Stimulated activated CD4-positive, alpha-beta T cell treated with anti-CD3 and anti-CD28 coated beads, Interleukin-1b, Interleukin-23, amount 100 ng/mL, for 24 hours (primary cell): ENCODE data around the gene PPP2R3B.
A peak's percentile ranks its signal among the peaks of the same experiment; 100 is the strongest.

ENCODE experiments used
- DNase-seq, 4 experiments: peaks; one replicate each; pipeline ENCODE4 v3.0.0-alpha.2; 2020; ENCODE audit warnings: low read depth in 4 of 4, low spot score in 1 of 4

PPP2R3B gene

DNA sequence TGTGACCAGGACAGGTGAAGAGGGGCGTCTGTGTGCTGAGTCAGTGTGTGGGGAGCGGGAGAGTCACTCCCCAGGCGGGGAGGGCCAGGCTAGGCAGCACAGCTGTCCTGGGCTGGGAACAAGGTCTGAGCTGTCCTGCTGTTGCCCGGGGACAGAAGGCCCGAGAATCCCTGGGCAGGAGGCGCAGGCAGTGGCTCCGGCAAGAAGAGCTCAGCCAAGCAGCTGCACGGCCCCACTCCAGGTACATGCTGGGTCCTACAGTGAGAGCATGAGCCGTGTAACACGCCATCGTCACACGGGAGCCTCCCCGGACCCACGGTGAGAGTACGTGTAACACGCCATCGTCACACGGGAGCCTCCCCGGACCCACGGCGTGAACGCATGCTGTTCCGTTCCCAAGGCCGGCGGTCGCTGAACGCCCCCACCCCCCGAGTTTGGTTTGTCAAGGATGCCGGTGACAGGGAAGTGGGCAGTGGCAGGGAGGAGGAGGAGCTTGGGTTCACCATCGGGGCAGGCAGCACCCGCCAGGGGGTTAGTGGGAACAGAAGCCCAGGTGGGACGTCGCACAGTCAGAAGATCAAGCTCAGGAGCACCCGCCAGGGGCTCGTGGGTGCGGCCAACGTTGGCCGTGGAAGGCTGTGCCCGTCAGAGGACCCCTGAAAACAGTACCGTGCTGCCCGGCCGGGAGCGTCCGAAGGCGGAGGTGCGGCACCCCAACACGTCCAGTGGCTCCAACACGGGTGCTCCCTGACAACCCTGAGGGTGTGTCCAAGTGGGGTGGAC lies 15.6 kb downstream of the PPP2R3B start:
- DNase-seq = no peak

DNA sequence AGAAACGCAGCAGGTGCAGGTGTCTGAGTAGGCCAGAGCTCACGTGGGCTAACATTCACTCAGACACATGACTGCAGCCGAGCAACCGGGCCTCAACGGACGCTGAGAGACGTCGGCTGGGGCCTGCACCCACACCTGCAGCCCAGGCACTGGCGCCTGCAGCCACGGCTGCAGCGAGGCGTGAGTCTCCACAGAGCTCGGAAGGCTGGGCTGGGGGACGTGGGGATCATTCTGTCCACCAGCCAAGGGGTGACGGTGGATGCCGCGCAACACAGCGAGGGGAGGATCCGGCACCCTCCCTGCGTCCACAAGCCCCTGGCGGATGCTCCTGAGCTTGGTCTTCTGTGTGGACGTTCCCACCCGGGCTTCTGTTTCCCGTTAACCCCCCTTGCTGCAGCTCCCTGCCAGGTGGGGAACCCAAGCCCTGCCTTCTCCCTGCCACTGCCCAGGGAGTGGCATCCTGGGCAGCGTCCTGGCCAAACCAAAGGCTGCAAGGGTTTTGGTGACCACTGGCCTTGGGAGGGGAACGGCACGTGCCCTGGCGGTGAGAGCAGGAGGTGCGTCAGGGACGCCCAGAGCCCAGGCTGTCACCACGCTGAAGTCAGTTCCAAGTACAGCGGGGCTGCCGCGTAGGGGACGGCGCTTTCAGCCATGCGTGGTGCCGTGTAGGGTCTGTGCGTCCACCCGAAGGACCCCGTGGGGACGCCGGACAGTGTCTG lies 16.3 kb downstream of the PPP2R3B start:
- no peak for DNase-seq

DNA sequence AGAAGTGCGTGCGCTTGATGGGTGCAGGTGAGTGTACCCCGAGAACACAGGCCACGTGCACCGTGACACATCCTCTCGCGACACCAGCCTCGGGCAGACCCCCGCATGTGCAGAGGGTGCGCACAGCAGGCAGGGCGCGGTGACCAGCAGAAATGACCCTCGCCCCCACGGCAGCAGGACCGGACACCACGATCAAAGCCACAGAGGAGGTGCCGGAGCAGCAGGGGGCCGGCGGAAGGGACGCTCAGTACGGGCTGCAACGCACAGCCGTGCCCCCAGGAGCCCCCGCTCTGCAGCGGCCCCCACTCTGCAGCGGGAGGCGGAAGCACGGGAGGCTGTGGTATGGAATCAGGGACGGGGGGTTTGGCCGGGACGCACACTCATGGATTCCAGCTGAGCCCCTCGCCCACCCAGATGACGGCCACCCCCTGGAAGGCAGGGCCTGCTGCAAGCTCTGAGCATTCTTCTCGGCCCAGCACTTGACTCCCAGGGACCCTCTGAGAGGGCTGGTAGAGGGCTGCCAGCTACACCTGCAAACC lies 17.1 kb downstream of the PPP2R3B start:
- no peak for DNase-seq

DNA sequence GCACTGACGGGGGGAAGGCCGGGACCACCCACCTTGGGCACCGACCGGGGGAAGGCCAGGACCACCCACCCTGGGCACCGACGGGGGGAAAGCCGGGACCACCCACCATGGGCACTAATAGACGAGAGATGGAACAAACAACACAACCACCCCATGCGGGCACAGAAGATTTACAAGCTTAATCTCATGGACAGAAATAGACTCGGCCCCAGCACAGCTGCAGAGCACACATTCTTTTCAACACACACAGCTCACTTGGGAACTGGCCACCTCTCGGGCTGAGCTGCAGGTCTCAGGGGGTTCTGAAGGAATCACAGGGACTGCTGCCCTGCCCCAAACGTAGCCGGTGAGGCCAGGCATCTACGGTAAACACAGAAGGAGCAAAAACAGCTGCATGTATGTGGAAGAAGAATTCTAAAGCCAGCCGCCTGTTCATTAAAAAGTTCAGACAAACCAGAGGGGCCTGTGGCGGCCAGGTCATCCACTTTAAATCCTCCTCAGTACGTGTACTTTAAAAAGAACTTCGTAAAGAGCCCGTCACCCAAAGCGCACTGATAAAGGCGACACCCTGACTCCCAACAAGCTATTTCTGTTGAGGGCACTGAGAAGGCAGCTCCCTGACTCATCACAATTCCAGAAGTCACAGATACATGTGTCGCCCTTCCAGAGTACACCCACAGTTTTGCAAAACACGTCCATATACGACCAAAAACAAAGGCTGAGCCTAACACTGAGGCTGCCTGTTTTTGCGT lies 17.7 kb downstream of the PPP2R3B start:
- no peak for DNase-seq

DNA sequence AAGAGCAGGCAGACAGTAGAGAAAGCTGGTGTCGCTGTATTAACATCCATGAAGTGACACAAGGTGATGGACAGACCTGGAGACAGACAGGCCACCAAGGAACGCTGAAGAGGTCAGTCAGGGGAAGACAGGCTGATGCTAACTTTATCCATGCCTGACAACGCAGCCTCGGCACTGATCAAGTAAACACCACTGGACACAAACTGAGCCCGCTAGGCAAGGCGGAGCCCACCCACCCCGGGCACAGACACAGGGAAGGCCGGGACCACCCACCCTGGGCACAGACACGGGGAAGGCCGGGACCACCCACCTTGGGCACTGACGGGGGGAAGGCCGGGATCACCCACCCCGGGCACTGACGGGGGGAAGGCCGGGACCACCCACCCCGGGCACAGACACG lies 18.8 kb downstream of the PPP2R3B start:
- DNase-seq = no peak

DNA sequence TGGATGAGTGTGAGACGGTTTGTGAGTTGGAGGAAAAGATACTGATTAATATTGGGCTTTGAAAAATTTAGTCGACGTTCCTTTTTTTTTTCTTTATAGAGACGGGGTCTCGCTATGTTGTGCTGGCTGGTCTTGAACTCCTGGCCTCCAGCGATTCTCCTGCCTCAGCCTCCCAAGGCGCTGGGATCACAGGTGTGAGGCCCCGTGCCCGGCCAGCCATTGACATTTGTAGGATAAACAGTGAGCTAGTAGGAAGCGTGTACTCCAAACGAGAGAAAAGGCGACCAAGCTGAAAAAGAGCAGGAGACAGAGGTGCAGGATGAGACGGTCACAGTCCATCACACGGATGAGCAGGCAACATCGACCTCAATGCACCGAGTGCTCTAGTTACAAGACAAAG lies 19.4 kb downstream of the PPP2R3B start:
- no peak for DNase-seq

DNA sequence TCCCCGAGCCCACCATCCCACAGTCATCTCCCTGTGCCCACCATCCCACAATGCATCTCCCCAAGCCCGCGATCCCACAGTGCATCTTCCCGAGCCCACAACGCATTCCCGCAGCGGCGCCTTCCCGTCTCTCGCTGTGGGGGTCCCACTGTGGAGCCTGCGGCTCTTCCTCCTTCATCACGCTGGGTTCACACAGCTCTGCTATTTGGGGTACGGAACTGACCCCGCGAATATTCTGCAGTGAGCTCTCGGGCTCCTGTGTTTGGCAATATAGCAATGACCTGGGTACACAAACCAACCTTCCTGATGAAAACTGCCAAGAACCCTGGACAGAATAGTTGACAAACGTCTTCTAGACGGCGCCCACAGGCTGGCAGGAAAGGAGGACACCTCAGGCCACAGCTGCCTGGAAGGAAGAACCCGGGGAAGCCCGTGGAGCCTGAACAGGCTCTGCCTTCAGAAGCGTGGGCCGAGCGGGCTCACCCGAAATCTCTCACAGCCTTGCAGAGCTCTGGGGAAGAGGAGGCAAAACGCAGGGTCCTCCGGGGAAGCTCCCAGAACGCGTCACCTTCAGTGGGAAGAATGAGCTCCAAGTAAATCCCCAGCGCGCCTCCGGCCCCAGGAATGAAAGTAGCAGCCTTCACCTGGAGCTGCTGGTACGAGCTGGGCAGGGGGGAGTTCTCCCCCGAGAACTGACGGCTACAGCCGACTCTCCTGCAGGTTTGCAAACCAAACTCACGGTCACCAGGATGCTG lies 22.9 kb downstream of the PPP2R3B start:
- no peak for DNase-seq

DNA sequence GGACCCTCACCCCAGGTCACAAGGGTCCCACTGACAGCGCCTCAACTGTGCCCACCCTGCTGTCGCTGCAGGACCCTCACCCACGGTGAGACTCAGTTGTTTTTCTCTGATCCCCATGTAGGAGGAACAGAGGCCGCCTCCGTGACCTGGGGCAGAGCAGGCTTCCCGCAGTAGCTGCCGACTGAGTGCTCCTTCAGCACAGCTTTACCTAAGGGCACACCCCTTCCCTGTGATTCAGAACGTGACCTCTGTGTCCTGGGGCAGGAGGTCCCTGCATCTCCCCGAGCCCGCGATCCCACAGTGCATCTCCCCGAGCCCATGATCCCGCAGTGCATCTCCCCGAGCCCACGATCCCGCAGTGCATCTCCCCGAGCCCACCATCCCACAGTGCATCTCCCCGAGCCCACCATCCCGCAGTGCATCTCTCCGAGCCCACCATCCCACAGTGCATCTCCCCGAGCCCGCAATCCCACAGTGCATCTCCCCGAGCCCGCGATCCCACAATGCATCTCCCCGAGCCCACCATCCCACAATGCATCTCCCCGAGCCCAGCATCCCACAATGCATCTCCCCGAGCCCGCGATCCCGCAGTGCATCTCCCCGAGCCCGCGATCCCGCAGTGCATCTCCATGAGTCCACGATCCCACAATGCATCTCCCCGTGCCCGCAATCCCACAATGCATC lies 23.6 kb downstream of the PPP2R3B start:
- no peak for DNase-seq

DNA sequence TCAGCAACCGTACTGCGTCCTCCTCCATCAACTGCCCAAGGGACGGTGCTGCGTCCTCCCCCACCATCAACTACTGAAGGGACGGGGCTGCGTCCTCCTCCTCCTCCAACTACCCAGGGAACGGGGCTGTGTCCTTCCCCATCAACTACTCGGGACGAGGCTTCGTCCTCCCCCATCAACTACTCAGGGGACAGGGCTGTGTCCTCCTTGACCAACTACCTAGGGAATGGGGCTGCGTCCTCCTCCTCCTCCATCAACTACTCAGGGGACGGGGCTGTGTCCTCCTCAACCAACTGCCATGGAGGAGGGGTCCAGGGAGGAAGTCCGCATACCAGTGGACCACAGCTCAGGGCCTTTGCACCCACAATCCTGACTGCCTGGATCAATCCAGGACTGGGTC lies 24.4 kb downstream of the PPP2R3B start:
- DNase-seq = no peak

DNA sequence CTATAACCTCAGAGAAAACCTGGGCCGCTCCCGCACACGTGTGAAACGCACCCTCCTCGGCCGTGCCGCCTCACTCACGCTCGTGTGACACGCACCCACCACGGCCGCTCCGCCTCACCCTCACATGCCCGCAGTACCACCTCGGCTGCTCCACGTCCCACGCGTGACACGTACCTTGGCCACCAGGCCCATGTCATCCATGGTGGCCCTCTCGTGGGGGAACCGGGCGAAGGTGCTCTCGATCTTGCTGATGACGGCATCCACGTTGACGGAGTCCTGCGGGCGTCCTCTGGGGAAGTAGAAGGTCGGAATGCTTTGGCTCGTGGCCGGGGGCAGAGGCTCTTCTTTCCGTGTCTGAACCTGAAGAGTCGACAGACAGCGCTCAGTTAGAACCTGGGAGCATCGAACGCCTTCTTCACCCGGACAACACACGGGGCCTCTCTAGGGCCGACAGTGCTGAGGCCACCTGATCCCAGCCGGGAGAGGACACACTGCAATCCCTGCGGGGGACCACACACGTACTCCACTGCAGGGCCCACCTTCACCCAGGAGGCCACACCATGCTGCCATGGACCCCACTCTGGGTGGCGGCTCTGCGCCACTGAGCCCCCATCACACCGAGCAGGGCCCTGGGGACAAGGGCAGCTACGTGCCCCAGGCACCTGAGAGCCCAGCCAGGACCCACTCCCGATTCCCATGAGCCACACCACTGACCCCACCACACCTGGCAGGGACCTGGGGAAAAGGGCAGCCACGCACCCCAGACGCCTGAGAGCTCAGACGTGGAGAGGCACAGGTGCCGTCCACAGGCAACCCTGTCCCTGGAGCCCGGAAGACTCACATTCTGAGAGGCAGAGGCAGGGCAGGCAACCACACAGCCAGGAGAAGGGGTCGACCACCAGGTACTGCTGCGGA lies 25.2 kb downstream of the PPP2R3B start:
- no peak for DNase-seq

DNA sequence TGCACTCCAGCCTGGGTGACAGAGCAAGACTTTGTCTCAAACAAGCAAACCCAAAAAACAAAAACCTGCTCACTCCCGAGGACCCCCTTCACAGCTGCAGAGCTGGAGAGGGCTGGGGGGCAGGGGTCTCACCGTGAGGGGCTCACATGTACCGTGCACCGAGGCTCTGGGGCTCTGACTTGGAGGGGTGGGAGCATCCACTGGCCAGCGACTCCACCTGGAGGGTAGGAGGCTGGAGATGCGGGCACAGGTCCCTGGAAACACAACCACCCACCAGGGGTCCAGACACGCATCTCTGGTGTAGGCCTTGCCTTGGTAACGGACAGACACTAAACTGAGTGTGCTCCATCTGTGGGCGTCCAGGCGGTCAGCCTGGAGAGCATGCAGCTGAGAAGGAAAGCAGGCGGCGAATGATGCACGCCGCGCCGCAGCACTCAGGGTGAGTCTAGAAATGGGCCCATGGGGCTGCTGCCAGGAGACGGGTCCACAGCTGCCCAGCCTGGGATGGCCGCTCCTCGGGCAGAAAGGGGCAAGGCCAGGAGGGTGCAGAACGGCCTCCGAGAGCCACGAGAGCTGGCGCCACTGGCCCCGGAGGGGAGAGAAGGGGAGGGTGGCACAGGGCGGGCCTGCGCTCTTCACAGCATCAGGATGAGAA lies 26.1 kb downstream of the PPP2R3B start:
- DNase-seq = no peak

DNA sequence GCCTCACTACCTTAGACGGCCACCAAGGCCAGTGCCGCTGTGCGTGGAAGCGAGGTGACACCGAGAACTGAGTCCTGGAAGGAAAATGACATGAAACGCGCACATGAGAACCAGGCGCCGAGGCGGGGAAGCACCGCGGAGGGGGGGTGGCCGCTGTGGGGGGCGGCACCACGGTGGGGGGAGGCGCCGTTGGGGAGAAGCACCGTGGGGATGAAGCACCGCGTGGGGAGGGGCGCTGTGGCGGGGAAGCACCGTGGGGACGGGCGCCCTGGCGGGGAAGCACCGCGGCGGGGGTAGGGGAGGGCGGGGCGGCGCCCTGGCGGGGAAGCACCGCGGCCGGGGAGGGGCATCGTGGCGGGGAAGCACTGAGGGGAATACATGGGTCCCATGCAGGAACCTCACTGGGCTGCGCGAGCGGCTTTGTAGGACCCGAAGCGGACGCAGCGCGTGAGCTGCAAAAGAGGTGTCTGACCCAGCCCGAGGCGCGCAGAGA lies 28.0 kb downstream of the PPP2R3B start:
- DNase-seq = no peak

DNA sequence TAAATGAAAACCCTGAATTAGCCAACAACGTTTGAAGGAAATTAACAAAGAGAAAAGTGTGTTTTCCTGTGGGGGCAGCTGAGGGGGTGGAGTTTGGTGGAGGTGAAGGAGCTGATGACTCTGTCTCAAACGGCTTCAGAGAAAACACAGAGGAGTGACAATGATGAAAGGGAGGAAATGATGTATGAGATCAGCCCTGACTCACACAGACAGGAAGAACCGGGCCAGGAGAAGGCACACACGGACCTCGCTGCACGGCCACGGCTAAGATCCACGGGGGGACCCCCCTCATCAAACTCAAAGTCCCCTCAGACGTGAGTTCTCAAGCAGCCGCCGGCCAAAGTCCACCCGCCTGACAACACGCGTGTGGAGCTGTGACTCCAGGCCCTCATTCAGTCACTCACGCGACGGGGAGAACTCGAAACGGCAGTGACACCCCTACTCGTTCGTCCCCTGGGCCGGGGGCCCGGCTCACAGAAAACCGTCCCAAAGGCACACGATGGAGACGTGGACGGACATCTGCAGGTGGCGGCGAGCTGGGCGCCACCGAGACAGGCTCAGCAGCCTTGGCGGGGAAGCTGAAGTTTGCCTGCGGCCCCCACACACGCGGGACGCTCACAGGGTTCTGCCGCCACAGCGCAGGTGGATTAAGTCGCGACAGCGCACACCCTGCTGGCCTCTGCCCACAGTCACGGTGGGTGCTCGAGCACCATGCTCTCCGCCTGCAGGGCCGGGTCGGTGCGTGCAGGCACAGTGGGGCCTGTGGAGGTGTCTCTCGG lies 28.8 kb downstream of the PPP2R3B start:
- peak; percentile 10 to 28 (median 20) for DNase-seq

DNA sequence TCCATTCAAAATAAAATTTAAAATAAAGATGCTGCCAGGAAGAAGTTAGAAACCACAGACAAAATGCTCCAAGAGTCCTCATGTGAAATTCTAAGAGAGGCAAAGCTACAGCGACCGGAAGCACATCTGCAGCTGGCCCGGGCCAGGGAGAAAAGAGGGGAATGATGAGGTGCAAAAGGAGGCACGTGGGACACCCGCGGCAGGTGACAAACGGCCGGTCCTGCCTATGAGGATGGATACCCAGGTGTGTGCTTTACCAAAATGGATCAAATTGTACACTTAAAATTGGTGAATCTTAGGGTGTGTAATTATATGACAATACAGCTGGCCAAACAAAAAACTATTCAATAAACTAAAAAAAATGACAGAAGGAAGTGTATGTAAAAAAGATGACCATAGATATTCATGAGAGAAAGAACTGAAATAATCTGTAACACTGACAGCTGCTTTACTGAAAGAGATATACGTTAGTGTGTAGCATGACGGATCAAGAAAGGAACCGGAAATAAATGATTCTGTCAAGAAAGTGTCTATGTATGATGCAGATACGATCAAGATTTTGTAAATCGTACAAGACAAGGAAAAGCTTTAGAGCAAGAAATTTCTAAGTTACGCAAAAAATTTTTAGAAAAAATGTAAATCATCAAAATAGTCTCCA lies 29.5 kb downstream of the PPP2R3B start:
- DNase-seq = no peak

DNA sequence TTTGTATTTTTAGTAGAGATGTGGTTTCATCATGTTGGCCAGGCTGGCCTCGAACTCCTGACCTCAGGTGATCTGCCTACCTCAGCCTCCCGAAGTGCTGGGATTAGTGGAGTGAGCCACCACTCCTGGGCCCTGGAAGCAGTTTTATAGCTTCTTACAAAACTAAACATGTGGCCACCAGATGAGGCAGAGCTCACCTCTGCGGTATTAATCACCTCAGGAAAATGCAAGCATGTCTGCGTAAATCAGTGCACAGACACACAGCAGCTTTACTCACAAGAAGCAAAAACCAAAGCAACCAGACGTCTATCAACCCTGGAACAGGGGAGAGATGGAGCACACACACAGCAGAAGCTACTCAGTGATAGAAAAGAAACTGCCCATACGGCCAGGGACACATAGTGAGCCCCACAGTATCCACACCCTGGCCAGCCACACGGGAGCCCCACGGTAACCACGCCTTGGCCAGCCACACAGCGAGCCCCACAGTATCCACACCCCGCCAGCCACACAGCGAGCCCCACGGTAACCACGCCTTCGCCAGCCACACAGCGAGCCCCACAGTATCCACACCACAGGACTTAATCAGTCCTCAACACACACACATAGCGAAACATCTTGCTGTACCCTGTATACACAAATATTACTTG lies 30.2 kb downstream of the PPP2R3B start:
- no peak for DNase-seq

DNA sequence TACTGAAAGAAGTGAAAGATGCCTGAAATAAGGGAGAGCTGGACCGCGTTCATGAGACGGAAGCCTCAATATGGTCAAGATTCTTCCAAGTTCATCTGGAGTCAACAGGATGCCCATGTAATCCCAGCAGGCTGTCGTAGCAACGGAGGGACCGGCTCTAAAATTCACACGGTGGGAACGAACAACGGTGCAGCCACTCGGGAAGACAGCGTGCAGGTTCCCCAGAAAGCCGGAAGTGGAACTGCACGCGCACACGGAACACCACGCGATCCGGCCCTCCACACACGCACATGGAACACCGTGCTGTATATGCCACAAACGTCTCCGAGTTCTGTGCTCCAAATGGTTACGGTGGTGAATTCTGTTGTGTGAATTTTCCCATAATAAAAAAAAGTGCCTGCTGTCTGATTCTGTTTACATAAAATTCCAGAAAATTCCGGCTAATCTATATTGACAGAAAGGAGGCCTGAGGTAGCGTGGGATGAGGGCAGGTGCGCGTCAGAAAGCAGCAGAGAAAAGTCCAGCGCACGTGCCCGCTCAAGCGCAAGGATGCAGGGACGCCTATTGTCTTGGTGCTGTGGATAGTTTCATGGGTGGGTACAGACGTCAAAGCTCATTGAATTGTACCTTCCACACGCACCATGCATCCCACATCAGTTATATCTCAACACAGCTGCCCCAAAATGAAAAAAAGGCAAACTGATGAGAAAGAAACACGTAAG lies 31.2 kb downstream of the PPP2R3B start:
- no peak for DNase-seq
